Omental fat pad (tissue), 4 donors: ENCODE measurements around the gene BFSP2. TPM values are rescaled to one million over a fixed set of nuclear protein-coding genes. Genes with fewer than 3 reads are reported as not detected.

Experiments used
- ATAC-seq: fragments of 150-250 bp; one replicate; pipeline ENCODE4 v1.9.1; 2016; ENCODE audit warnings: mild to moderate bottlenecking, moderate library complexity; ENCODE audit not compliant: low FRiP score
- DNase-seq: peaks from one replicate; pipeline ENCODE4 v3.0.0-alpha.2; 2019; ENCODE audit warnings: low spot score
- total RNA-seq, 4 donors: library from RNA; depleted of rRNA; stranded (reverse); fragments of >200 nt; gene quantifications; one replicate each; pipeline ENCODE4 v1.1.0, GENCODE V29; 2016
- TF ChIP-seq, protein P1 (sequence below), 3 donors: fragments of 450-650 bp; IDR thresholded peaks; one replicate each; pipeline ENCODE4 v1.5.1; 2016 to 2017; ENCODE audit warnings: antibody characterized with exemption in 3 of 3, mild to moderate bottlenecking in 3 of 3, moderate library complexity in 2 of 3

BFSP2 gene
- total RNA-seq, 4 donors from 2014 or later = not detected

- ATAC-seq (no peak), DNase-seq (no peak)
- TF ChIP-seq, protein P1, sequence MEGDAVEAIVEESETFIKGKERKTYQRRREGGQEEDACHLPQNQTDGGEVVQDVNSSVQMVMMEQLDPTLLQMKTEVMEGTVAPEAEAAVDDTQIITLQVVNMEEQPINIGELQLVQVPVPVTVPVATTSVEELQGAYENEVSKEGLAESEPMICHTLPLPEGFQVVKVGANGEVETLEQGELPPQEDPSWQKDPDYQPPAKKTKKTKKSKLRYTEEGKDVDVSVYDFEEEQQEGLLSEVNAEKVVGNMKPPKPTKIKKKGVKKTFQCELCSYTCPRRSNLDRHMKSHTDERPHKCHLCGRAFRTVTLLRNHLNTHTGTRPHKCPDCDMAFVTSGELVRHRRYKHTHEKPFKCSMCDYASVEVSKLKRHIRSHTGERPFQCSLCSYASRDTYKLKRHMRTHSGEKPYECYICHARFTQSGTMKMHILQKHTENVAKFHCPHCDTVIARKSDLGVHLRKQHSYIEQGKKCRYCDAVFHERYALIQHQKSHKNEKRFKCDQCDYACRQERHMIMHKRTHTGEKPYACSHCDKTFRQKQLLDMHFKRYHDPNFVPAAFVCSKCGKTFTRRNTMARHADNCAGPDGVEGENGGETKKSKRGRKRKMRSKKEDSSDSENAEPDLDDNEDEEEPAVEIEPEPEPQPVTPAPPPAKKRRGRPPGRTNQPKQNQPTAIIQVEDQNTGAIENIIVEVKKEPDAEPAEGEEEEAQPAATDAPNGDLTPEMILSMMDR (IDR thresholded peaks at IDR 0.05) = no peak
Measured at GRCh38 chr3:133374708-133375402, 25.0 kb upstream of the BFSP2 start.

GRCh38 chr3:133375403-133375745, 24.5 kb upstream of the BFSP2 start:
- DNase-seq = no peak
- no peak for ATAC-seq
- TF ChIP-seq, protein P1 (IDR thresholded peaks at IDR 0.05) = no peak

DNA sequence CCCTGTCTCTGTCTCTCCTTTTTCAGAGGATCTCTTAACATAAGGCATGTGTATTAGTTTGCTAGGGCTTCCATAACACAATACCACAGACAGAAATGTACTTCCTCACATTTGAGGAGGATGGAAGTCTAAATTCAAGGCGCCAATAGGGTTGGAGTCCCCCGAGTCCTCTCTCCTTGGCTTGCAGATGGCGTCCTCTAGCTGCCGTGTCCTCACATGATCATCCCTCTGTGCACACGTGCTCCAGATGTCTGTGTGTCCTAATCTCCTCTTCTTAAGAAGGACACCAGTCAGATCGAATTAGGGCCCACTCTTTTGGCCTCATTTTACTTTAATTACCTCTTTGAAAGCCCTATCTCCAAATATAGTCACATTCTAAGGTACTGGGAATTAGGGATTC, 23.0 kb upstream of the BFSP2 start:
- TF ChIP-seq, protein P1 (IDR thresholded peaks at IDR 0.05) = no peak
- no peak for DNase-seq
- ATAC-seq = no peak

DNA sequence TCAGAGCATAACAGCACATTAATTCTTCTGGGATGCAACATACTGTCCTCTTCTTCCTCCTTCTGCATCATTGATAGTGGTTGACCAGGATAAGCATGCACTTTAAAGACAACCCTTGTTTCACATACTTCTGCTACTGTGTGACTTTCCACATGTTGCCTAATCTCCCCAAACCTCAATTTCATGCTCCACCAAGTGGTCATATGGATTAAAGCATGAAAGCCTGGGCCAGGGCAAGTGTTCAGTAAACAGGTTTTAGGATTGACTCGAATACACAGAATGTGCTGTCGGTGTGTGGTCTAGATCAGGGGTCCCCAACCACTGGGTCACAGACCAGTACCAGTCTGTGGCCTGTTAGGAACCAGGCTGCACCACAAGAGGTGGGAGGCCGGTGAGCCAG, 22.5 kb upstream of the BFSP2 start:
- ATAC-seq = no peak
- DNase-seq = no peak
- TF ChIP-seq, protein P1 (IDR thresholded peaks at IDR 0.05) = no peak

GRCh38 chr3:133379926-133380325, 19.9 kb upstream of the BFSP2 start:
- no peak for DNase-seq
- ATAC-seq = no peak
- TF ChIP-seq, protein P1 (IDR thresholded peaks at IDR 0.05) = no peak

DNA sequence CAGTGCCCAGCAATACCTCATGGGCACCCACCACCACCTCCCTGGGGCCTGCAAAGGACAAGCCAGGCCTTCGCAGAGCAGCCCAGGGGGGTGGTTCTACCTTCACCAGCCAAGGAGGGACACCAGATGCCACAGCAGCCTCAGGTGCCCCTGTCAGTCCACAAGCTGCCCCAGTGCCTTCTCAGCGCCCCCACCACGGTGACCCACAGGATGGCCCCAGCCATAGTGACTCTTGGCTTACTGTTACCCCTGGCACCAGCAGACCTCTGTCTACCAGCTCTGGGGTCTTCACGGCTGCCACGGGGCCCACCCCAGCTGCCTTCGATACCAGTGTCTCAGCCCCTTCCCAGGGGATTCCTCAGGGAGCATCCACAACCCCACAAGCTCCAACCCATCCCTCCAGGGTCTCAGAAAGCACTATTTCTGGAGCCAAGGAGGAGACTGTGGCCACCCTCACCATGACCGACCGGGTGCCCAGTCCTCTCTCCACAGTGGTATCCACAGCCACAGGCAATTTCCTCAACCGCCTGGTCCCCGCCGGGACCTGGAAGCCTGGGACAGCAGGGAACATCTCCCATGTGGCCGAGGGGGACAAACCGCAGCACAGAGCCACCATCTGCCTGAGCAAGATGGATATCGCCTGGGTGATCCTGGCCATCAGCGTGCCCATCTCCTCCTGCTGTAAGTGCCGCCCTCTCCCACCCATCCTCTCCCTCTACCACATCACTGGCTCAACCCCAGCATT, 19.2 kb upstream of the BFSP2 start:
- no peak for DNase-seq
- no peak for ATAC-seq
- TF ChIP-seq, protein P1 (IDR thresholded peaks at IDR 0.05) = no peak
